HepG2 (cell line): ENCODE results near the gene HECTD4. TPM values are rescaled to one million over a fixed set of nuclear protein-coding genes. Genes with fewer than 3 reads are reported as not detected.

Source experiments
- FOXK2 ChIP-seq: fragments of 450-650 bp; IDR thresholded peaks from 2 replicates; pipeline ENCODE4 v1.6.1; 2016
- MEIS2 ChIP-seq: sonication (generic); formaldehyde crosslinking; IDR thresholded peaks from 2 replicates; pipeline ENCODE4 v1.9.0; 2021; ENCODE audit warnings: mild to moderate bottlenecking, missing genetic modification reagents
- POGZ ChIP-seq: sonication (generic); formaldehyde crosslinking; IDR thresholded peaks from 2 replicates; pipeline ENCODE4 v1.4.0; 2020; ENCODE audit warnings: mild to moderate bottlenecking, missing genetic modification reagents
- POLR2AphosphoS2 ChIP-seq: IDR thresholded peaks from 2 replicates; pipeline ENCODE4 v1.6.1; 2011; ENCODE audit warnings: low read depth, low read length, improper control_type of control experiment
- POLR2G ChIP-seq: fragments of 200-400 bp; formaldehyde crosslinking; IDR thresholded peaks from 2 replicates; pipeline ENCODE4 v1.6.1; 2018; ENCODE audit warnings: mild to moderate bottlenecking, low read depth, low read length, moderate library complexity
- RFX5 ChIP-seq: IDR thresholded peaks from 2 replicates; pipeline ENCODE4 v1.6.1; 2011; ENCODE audit warnings: low read depth, low read length, improper control_type of control experiment
- RFXANK ChIP-seq: IDR thresholded peaks from 2 replicates; pipeline ENCODE4 v1.6.1; 2016
- SMYD3 ChIP-seq: sonication (generic); formaldehyde crosslinking; IDR thresholded peaks from 2 replicates; pipeline ENCODE4 v1.8.1; 2023; ENCODE audit warnings: mild to moderate bottlenecking, missing genetic modification reagents
- TGIF2 ChIP-seq: IDR thresholded peaks from 2 replicates; pipeline ENCODE4 v1.6.1; 2016; ENCODE audit warnings: control low read depth, missing compliant biosample characterization
- THYN1 ChIP-seq: sonication (generic); formaldehyde crosslinking; IDR thresholded peaks from 2 replicates; pipeline ENCODE4 v1.8.1; 2023; ENCODE audit warnings: low read depth, mild to moderate bottlenecking, moderate library complexity, missing genetic modification reagents, borderline replicate concordance
- XRCC5 ChIP-seq: fragments of 200-400 bp; formaldehyde crosslinking; optimal IDR thresholded peaks from 2 replicates; pipeline ENCODE3; 2017; ENCODE audit warnings: mild to moderate bottlenecking, low read length
- ZEB1 ChIP-seq: IDR thresholded peaks from 2 replicates; pipeline ENCODE4 v1.6.1; 2012; ENCODE audit warnings: mild to moderate bottlenecking, low read depth, inconsistent platforms; ENCODE audit not compliant: insufficient replicate concordance
- ZMAT3 ChIP-seq: sonication (generic); formaldehyde crosslinking; conservative IDR thresholded peaks from 2 replicates; pipeline ENCODE4 v1.7.0; 2021; ENCODE audit warnings: missing genetic modification reagents
- ZNF503 ChIP-seq: sonication (generic); formaldehyde crosslinking; IDR thresholded peaks from 2 replicates; pipeline ENCODE4 v1.4.0; 2020; ENCODE audit warnings: missing genetic modification reagents
- ZNF512B ChIP-seq: sonication (generic); formaldehyde crosslinking; IDR thresholded peaks from 2 replicates; pipeline ENCODE4 v1.5.1; 2020; ENCODE audit warnings: missing genetic modification reagents, mild to moderate bottlenecking, borderline replicate concordance
- ZNF607 ChIP-seq: sonication (generic); formaldehyde crosslinking; IDR thresholded peaks from 2 replicates; pipeline ENCODE4 v1.5.1; 2020; ENCODE audit warnings: missing genetic modification reagents, mild to moderate bottlenecking, borderline replicate concordance
- ZNF687 ChIP-seq: sonication (generic); formaldehyde crosslinking; IDR thresholded peaks from 2 replicates; pipeline ENCODE4 v1.5.1; 2020; ENCODE audit warnings: mild to moderate bottlenecking, missing genetic modification reagents, moderate library complexity
- polyA plus RNA-seq, 8 experiments: library from polyadenylated mRNA; depleted of rRNA in 3 of 8; stranded (reverse) in 7 of 8; unstranded in 1 of 8; fragments of >200 nt; fragmentation: Illumina TruSeq in 4 of 8; extraction: Trizol in 4 of 8; gene quantifications; 2 replicates each; pipeline versions ENCODE4 v1.2.1 to v1.2.3, GENCODE V29; 2011 to 2016; ENCODE audit warnings: low read depth in 4 of 8, missing spikeins in 1 of 8, mixed read lengths in 1 of 8; ENCODE audit not compliant: insufficient read depth in 1 of 8
- total RNA-seq, 5 experiments: library from RNA; depleted of rRNA; stranded (reverse); fragments of >200 nt; fragmentation: Illumina TruSeq; extraction: Trizol; gene quantifications; 2 replicates each; pipeline ENCODE4 v1.2.3, GENCODE V29; 2016; ENCODE audit warnings: low read depth in 1 of 5

Gene HECTD4
- total and polyA plus RNA-seq, 2 of the 13 experiments (the other 11 are each of a cell fraction or from before 2014, with no cell fraction given): 9.0 to 11.4 TPM

GRCh38 chr12:112418608-112419296 lies 36.5 kb upstream of the HECTD4 start, which contains the start of gene PTPN11 (continued):
- TF ChIP-seq THYN1 (CRISPR knock-in tag): no peak
- 0 out of 2 replicates have a peak, but pooled peaks have one; percentile 31 for TF ChIP-seq ZMAT3 (CRISPR knock-in tag)
- peak; percentile 93 for TF ChIP-seq POLR2G
- TF ChIP-seq SMYD3 (CRISPR knock-in tag): no peak
- no peak for TF ChIP-seq ZNF512B (CRISPR knock-in tag)
- no peak for TF ChIP-seq ZNF503 (CRISPR knock-in tag)
- peak; percentile 78 for TF ChIP-seq ZNF687 (CRISPR knock-in tag)
- no peak for TF ChIP-seq RFX5
- no peak for TF ChIP-seq POLR2AphosphoS2
- no peak for TF ChIP-seq RFXANK (CRISPR knock-in tag)
- no peak for TF ChIP-seq XRCC5
- peak; percentile 29; the same call in 1 of the 2 replicates for TF ChIP-seq MEIS2
- 0 out of 2 replicates have a peak, but pooled peaks have one; percentile 48 for TF ChIP-seq TGIF2 (CRISPR knock-in tag)
- peak; percentile 67; the same call in 1 of the 2 replicates for TF ChIP-seq ZNF607 (CRISPR knock-in tag)
- TF ChIP-seq POGZ (CRISPR knock-in tag): peak; percentile 91
- TF ChIP-seq ZEB1: no peak
- TF ChIP-seq FOXK2: no peak
